NAMALWA (cell line): ENCODE data around the gene SIT1.

Experiments used
- DNase-seq: peaks from one replicate; pipeline ENCODE4 v3.0.0-alpha.2; 2015; ENCODE audit warnings: low spot score

Gene SIT1

DNA sequence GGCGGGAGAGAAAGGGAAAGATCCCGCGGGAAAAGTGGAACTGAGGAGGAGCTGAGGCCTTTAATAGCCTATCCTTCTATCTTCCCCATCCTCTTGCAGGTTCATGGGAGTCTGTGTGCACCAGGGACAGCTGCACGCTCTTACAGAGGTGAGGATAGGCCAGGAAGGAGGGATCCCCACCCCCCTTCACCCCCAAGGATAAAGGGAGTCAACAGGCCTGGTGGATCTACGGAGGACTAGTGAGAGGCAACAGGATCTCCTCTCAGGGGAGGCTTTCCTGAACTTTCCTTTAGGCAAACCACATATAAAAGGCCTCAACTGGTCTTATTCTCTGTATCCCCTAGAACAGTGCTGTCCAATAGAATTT lies 44.6 kb downstream of the SIT1 start:
- DNase-seq: no peak

DNA sequence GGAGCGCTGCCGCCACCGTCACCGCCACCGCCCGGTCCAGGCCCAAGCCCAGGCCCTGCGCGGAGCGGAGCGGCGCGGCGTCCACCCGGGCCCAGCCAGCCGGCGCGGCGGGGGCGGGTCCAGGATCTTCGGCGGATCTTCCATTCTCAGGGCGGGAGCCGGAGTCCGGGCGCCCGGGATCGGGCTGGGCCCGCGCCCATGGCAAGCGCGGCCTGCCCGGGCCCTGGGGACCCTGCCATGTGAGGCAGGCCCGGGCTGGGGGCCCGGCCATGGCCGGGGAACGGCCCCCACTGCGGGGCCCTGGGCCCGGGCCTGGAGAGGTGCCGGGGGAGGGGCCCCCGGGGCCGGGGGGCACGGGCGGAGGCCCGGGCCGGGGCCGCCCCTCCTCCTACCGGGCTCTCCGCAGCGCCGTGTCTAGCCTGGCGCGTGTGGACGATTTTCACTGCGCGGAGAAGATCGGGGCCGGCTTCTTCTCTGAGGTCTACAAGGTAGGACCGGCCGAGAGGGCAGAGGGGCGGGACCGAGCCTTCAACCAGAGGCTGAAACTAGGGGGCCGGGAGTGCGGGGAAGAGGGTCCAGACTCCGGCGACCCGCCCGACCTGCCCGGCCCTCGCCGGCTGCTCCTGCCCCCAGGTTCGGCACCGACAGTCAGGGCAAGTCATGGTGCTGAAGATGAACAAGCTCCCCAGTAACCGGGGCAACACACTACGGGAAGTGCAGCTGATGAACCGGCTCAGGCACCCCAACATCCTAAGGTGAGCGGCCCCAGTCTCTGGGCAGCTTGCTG lies 45.2 kb downstream of the SIT1 start:
- peak; percentile 51 for DNase-seq

DNA sequence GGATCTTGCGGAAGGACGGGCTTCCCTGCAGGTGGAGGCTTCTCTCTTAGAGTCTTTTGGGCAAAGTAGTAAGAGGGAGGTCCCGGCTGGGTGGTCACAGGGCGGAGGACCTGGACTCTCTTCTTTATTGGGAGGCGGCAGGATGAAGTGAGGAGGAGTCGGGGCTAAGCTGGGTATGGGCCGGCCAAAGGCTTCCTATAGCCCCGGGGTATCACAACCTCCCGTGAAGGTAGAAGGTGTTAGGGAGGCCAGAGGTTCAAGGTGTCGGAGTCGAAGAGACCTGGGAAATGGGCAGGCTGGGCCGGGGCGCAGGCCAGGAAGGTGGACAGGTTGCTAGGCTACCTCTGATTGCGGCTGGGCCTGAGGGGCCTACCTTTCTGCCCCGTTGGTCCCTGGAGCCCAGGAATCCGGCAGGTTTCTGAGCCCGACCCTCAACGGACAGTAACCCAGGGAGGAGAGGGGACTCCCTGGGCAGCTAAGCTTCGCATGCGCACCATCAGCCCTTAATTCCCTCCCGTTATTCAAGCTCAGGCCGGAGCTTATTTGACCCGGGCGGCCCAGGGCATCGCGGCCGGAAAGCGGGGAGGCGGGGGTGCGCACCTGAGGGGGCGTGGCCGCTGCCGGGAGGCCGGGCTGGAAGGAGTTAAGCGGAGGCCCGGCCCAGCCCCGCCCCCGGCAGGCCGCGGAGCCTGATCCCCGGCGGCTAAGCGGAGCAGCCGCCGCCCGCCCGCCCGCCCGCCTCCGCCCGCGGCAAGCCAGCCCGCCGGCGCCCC lies 46.0 kb downstream of the SIT1 start, which contains the start of gene TESK1:
Gene TESK1, plus strand, starts transcription at position 685 of the 773 bp plus-strand sequence. CDS start 358 bp downstream, outside the sequence.
- peak; percentile 82 for DNase-seq

DNA sequence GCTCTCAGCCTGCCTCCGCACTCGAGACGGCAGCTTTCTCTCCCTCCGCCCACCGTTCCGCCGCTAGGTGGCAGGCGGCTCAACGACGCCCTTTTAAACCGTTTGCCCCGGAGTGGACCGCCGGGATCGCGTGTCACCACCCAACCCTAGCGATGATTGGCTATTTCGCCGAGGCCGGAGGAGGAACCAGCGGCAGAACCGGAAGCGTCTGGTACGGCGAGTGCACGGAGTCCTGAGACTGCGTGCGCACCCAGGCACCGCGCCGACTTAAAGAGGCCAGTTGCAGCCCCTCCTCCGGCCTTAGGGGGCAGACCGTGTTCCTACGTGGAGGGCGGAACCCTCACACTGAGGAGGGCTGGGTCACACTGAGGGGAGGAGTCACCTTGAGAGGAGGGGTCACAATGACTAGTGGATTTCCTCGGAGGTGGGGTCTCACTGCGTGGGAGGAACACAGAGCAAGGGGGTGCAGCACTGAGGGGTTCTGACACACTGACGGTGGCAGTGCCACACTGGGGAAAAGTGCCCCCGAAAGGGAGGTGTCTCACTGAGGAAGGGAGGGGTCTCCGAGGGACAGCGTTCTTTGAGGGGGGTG lies 46.6 kb downstream of the SIT1 start:
- peak; percentile 100 for DNase-seq

DNA sequence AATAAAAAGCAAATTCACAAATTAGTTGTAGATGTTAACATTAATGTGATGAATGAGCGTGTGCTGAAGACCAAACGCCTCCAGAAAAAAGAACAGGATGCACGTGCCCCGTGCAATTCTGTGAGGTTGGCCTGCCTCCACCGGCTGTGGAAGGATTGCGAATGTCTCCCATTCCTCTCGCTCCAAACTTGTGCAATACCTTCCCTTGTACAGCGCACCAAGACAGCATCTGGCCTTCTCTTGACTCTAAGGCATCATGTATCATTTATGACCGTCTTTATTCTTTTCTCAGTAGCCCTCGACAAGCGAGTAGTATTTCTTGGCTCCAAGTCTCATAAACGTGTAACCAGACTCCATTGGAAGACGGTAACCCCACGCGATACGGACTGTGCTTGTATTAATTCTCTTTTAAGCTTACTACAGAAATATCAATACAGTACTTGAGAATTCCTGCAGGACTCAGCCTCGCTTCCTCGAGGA lies 47.2 kb downstream of the SIT1 start:
- DNase-seq: no peak

DNA sequence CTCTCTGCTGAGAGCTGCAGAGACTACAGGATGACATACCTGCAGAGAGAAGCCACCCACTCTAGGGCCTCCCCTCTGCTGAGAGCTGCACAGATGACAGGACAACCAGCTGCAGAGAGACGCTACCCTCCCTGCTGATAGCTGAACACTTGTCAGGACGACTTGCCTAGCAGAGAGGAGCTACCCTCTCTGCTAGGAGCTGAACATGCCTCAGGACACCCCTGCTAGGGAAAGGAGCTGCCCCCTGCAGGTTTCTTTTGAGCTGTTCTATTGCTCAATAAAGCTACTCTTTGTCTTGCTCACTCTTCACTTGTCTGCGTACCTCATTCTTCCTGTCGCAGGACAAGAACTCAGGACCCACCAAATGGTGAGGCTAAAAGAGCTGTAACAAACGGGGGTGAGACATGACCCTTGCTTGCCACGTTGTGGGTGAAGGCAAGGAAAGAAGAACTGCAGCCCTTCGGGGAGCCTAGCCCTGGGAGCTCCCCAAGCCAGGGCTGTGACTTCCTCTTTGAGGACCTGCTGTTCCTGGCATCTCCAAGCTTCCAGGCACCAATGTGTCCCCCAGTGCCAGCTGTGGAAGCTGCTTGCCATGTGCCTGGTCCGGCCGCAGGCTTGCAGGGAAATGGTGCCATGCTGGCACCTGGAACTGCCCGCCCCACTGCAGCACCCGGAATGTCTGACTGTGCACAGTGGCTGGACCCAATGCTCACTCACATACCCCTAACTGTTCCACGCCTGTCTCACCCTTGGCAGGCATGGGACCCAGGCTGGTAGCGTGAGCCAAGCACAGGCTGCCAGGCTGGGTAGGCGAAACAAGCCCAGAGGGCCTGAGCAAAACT lies 50.7 kb downstream of the SIT1 start:
- DNase-seq: peak; percentile 49
